ENCODE results near the gene PID1.

Gene PID1

DNA sequence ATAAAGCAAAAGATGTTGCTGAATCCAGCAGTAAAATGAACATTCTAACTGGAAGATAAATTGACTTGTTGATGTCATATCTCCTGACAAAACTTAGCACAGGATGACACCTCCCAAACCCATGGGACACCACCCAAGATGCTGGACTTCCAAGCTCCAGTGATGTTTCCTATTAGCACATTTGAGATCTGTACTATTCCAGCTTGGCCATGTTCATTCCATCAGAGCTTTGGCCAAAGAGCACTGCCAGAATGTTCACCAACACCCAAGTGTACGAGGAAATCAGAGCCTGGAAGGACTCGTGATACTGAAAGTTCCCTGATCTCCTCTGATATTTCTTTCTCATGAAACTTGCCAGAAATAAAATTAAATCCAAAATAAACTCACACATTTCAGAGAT is 44.7 kb downstream of the PID1 start:
- no peak for DNase-seq (ENCODE audit: low read depth)
- no peak for TF ChIP-seq CTCF (IDR thresholded peaks at IDR 0.05; ENCODE audit: control insufficient read depth, extremely low read depth, insufficient read depth)
- H3K4me3 ChIP-seq (ENCODE audit: low read depth, low read length): no peak overlapping the region

GRCh38 chr2:229223107-229223506 is 48.0 kb downstream of the PID1 start:
- no peak for TF ChIP-seq CTCF (IDR thresholded peaks at IDR 0.05; ENCODE audit: control insufficient read depth, extremely low read depth, insufficient read depth)
- H3K4me3 ChIP-seq (ENCODE audit: low read depth, low read length): no peak overlapping the region
- DNase-seq (ENCODE audit: low read depth): no peak

DNA sequence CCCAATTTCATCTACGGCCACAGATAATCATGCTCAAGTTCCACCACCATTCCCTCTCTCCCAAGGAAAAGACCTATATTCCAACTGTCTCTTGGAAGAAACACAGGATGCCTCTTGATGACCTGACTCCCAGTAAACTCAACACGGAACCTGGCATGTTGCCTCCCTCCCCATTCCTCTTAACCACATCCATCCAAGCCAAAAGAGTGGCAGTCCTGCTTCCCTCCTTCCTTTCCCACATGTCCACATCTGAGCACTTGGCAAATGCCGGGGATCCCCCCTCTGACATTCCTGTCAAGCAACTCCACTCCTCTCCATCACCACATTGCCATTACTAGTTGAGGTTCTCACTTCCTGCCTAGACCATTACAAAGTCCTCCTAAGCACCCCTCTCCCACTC is 49.4 kb downstream of the PID1 start:
- no peak overlapping the region for H3K4me3 ChIP-seq (ENCODE audit: low read depth, low read length)
- TF ChIP-seq CTCF (IDR thresholded peaks at IDR 0.05; ENCODE audit: control insufficient read depth, extremely low read depth, insufficient read depth): no peak
- DNase-seq (ENCODE audit: low read depth): no peak

DNA sequence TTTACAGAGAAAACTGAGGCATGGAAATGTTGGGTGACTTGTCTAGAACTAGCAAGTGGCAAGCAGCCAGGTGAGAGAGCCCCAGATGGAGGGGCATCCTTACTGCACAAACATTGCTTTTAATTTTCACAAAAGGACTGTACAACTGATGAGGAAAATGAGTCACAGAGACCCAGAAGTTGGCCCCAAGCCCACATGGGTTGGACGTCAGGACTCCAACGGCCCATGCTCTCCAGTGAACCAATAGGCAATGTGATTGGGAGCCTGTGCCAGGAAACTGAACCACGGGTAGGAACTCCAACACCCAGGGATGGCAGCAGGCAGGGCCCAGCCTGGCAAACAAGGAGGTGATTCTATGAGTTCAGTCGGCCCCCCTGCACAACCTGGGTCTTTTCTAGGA is 50.8 kb downstream of the PID1 start:
- H3K4me3 ChIP-seq (ENCODE audit: low read depth, low read length): no peak overlapping the region
- no peak for TF ChIP-seq CTCF (IDR thresholded peaks at IDR 0.05; ENCODE audit: control insufficient read depth, extremely low read depth, insufficient read depth)
- DNase-seq (ENCODE audit: low read depth): no peak

DNA sequence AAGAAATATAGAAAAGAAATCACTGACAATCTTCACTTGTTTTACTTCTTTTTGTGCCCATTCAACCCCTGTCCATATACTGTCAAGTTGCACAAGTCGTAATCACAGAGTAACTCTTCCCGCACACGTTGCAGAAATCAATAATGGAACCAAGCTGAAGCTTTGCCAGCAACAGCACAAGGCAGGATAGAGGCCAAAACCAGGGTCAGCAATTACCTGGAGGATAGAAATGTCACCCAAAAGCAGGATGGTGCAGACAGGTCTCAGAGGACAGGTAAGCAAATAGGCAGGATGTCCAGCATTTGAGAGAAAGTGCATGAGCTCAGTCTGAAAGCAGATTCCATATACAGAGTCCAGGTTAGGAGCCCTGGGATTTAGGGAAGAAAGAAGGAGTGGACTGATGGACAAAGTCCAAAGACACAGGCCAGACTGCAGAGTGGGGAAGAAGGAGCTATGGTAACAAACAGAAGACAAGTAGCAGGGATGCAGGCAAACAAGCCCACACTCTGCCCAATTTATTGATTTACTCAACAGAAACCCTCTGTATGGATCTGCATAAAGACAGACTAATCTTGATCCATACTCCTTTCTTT is 52.7 kb downstream of the PID1 start:
- no peak for DNase-seq (ENCODE audit: low read depth)
- no peak overlapping the region for H3K4me3 ChIP-seq (ENCODE audit: low read depth, low read length)
- TF ChIP-seq CTCF (IDR thresholded peaks at IDR 0.05; ENCODE audit: control insufficient read depth, extremely low read depth, insufficient read depth): no peak

DNA sequence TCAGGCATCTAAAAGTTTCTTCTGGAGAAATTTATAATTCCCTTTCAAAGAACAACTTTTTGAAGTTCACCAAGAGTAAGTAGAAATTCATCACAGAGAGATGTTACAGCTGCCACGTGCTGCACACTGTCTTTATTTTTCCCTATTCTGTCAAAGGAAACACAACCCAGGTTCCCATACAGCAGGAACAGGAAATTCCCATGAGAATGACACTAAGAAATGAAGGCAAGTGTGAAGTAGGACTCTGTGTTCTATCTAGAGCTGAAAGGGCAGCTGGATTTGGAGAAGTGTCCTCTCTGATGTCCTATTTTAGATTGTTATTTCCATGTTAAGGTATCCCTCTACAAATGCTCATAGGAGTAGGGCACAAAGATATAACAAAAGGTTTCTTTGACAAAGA is 58.8 kb downstream of the PID1 start:
- TF ChIP-seq CTCF (IDR thresholded peaks at IDR 0.05; ENCODE audit: control insufficient read depth, extremely low read depth, insufficient read depth): no peak
- H3K4me3 ChIP-seq (ENCODE audit: low read depth, low read length): no peak overlapping the region

GRCh38 chr2:229210641-229211040 is 60.4 kb downstream of the PID1 start:
- TF ChIP-seq CTCF (IDR thresholded peaks at IDR 0.05; ENCODE audit: control insufficient read depth, extremely low read depth, insufficient read depth): no peak
- DNase-seq (ENCODE audit: low read depth): no peak

More for the DNA sequence above, 58.8 kb downstream of the PID1 start:
- DNase-seq (ENCODE audit: low read depth): no peak

More at GRCh38 chr2:229210641-229211040, 60.4 kb downstream of the PID1 start:
- H3K4me3 ChIP-seq (ENCODE audit: low read depth, low read length): no peak overlapping the region

All from LNCaP clone FGC (cell line).